HEK293T (cell line): ENCODE results near the gene INPP4B.

Experiments used
- CTCF ChIA-PET: fragments of 350-600 bp; formaldehyde crosslinking; extraction: SDS; loops from one replicate; lab custom pipeline; 2021; ENCODE audit warnings: antibody characterized with exemption, inconsistent platforms; lab: Yijun Ruan, JAX
- POLR2A ChIA-PET: fragments of 350-600 bp; formaldehyde crosslinking; extraction: SDS; loops from one replicate; lab custom pipeline; 2020; ENCODE audit warnings: antibody characterized with exemption, inconsistent platforms; lab: Yijun Ruan, JAX
- DNase-seq: peaks from one replicate; pipeline ENCODE4 v3.0.0; 2012; ENCODE audit warnings: mixed read lengths; ENCODE audit errors: extremely low spot score
- ARNT ChIP-seq: fragments of 450-650 bp; IDR thresholded peaks from 2 replicates; pipeline ENCODE4 v1.6.1; 2017; ENCODE audit warnings: mild to moderate bottlenecking
- BHLHE40 ChIP-seq: fragments of 450-650 bp; IDR thresholded peaks from 2 replicates; pipeline ENCODE4 v1.6.1; 2016; ENCODE audit warnings: mild to moderate bottlenecking, moderate library complexity, borderline replicate concordance
- CTBP1 ChIP-seq: fragments of 450-650 bp; IDR thresholded peaks from 2 replicates; pipeline ENCODE4 v1.6.1; 2016; ENCODE audit warnings: borderline replicate concordance
- ELF4 ChIP-seq: fragments of 450-650 bp; IDR thresholded peaks from 2 replicates; pipeline ENCODE4 v1.6.1; 2017; ENCODE audit warnings: antibody characterized with exemption
- FOXA1 ChIP-seq: fragments of 450-650 bp; IDR thresholded peaks from 2 replicates; pipeline ENCODE4 v1.6.1; 2016; ENCODE audit warnings: mild to moderate bottlenecking
- FOXK2 ChIP-seq: fragments of 450-650 bp; IDR thresholded peaks from 2 replicates; pipeline ENCODE4 v1.6.1; 2016; ENCODE audit warnings: mild to moderate bottlenecking
- FOXM1 ChIP-seq: fragments of 450-650 bp; IDR thresholded peaks from 2 replicates; pipeline ENCODE4 v1.6.1; 2017; ENCODE audit warnings: mild to moderate bottlenecking, borderline replicate concordance
- HDGF ChIP-seq: fragments of 450-650 bp; IDR thresholded peaks from 2 replicates; pipeline ENCODE4 v1.6.1; 2017; ENCODE audit warnings: antibody characterized with exemption, borderline replicate concordance
- L3MBTL2 ChIP-seq: fragments of 450-650 bp; conservative IDR thresholded peaks from 2 replicates; pipeline ENCODE4 v1.6.1; 2016; ENCODE audit warnings: mild to moderate bottlenecking
- LEF1 ChIP-seq: fragments of 450-650 bp; IDR thresholded peaks from 2 replicates; pipeline ENCODE4 v1.6.1; 2017; ENCODE audit warnings: mild to moderate bottlenecking, borderline replicate concordance
- NFRKB ChIP-seq: fragments of 450-650 bp; IDR thresholded peaks from 2 replicates; pipeline ENCODE4 v1.6.1; 2016; ENCODE audit warnings: mild to moderate bottlenecking, moderate library complexity
- PKNOX1 ChIP-seq: fragments of 450-650 bp; IDR thresholded peaks from 2 replicates; pipeline ENCODE4 v1.6.1; 2016
- SP1 ChIP-seq: fragments of 450-650 bp; IDR thresholded peaks from 2 replicates; pipeline ENCODE4 v1.6.1; 2017
- SUZ12 ChIP-seq: fragments of 450-650 bp; IDR thresholded peaks from 2 replicates; pipeline ENCODE4 v1.6.1; 2016; ENCODE audit warnings: mild to moderate bottlenecking
- TARDBP ChIP-seq: fragments of 450-650 bp; IDR thresholded peaks from 2 replicates; pipeline ENCODE4 v1.6.1; 2016
- ZNF384 ChIP-seq: fragments of 450-650 bp; IDR thresholded peaks from 2 replicates; pipeline ENCODE4 v1.6.1; 2016

The INPP4B gene

GRCh38 chr4:142124874-142125273 is 721.2 kb downstream of the INPP4B start:
- no peak for DNase-seq
- TF ChIP-seq L3MBTL2 (no peak), PKNOX1 (no peak), BHLHE40 (no peak), LEF1 (no peak), ELF4 (no peak), NFRKB (no peak), FOXA1 (no peak), TARDBP (no peak), SUZ12 (no peak), FOXK2 (no peak), SP1 (no peak), ZNF384 (no peak)
- ChIA-PET POLR2A (no interaction called here), CTCF (no interaction called here)

GRCh38 chr4:142121448-142122350 is 724.4 kb downstream of the INPP4B start:
- POLR2A ChIA-PET: no interaction called here
- DNase-seq: no peak
- CTCF ChIA-PET: no interaction called here
- no peak for TF ChIP-seq SUZ12
- TF ChIP-seq ARNT: no peak
- no peak for TF ChIP-seq ZNF384
- TF ChIP-seq LEF1: no peak
- TF ChIP-seq CTBP1: no peak
- no peak for TF ChIP-seq PKNOX1
- no peak for TF ChIP-seq FOXM1
- TF ChIP-seq HDGF: no peak
- TF ChIP-seq FOXA1: no peak
- TF ChIP-seq SP1: no peak
- TF ChIP-seq FOXK2: no peak
- no peak for TF ChIP-seq TARDBP
- TF ChIP-seq ELF4: no peak
- TF ChIP-seq BHLHE40: no peak
- no peak for TF ChIP-seq NFRKB
- no peak for TF ChIP-seq L3MBTL2

- TF ChIP-seq CTBP1 (no peak), SUZ12 (no peak), NFRKB (no peak), FOXK2 (no peak), SP1 (no peak), L3MBTL2 (no peak), TARDBP (no peak), ARNT (no peak), ELF4 (no peak), FOXM1 (no peak), LEF1 (no peak), ZNF384 (no peak), BHLHE40 (no peak), HDGF (no peak), FOXA1 (no peak), PKNOX1 (no peak)
- DNase-seq: no peak
- CTCF ChIA-PET: no interaction called here
- POLR2A ChIA-PET: no interaction called here
Observed at GRCh38 chr4:142120921-142121320, 725.2 kb downstream of the INPP4B start.

- no peak for DNase-seq
- CTCF ChIA-PET: no interaction called here
- POLR2A ChIA-PET: no interaction called here
- TF ChIP-seq SUZ12: no peak
Observed at GRCh38 chr4:142112451-142112850, 733.6 kb downstream of the INPP4B start.

- no peak for TF ChIP-seq SP1
- no peak for TF ChIP-seq HDGF
- no peak for TF ChIP-seq ZNF384
- no peak for TF ChIP-seq CTBP1
- TF ChIP-seq ARNT: no peak
- no peak for TF ChIP-seq L3MBTL2
- no peak for TF ChIP-seq FOXM1
- TF ChIP-seq PKNOX1: no peak
- no peak for TF ChIP-seq LEF1
- TF ChIP-seq BHLHE40: no peak
- no peak for TF ChIP-seq FOXK2
- TF ChIP-seq SUZ12: no peak
- TF ChIP-seq NFRKB: no peak
- no peak for TF ChIP-seq TARDBP
- no peak for TF ChIP-seq ELF4
- TF ChIP-seq FOXA1: no peak
- ChIA-PET CTCF (no interaction called here), POLR2A (no interaction called here)
- no peak for DNase-seq
Observed at GRCh38 chr4:142110136-142110535, 736.0 kb downstream of the INPP4B start.

- TF ChIP-seq SUZ12 (no peak), NFRKB (no peak), ARNT (no peak), PKNOX1 (no peak), BHLHE40 (no peak), HDGF (no peak), ZNF384 (no peak), LEF1 (no peak)
- no peak for DNase-seq
- POLR2A ChIA-PET: no interaction called here
- CTCF ChIA-PET: no interaction called here
Observed at GRCh38 chr4:142104041-142104440, 742.1 kb downstream of the INPP4B start.
